ENCODE data around the gene QSOX1. TPM values are rescaled to one million over a fixed set of nuclear protein-coding genes. Genes with fewer than 3 reads are reported as not detected.

Gene QSOX1
- total RNA-seq, 1 donor: 128 TPM

DNA sequence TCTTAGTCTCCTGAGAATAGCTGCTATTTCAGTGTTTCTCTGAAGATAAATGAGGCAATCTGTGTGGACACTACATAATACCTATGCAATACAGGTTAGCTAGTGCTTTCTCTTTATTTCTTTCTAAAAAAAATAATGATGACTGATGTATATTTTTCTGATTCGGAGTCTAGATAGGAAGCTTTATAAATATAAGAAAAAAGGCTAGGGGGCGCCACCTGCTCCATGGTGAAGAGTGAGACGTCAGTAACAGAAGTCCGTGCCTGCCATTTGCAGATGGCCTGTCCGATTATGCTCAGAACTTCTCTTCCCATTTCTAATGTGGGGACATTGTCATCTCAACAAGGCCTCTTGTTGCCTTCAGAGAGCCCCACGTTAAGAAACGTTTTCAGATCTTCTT is 26.4 kb downstream of the QSOX1 start:
- TF ChIP-seq, protein P1, sequence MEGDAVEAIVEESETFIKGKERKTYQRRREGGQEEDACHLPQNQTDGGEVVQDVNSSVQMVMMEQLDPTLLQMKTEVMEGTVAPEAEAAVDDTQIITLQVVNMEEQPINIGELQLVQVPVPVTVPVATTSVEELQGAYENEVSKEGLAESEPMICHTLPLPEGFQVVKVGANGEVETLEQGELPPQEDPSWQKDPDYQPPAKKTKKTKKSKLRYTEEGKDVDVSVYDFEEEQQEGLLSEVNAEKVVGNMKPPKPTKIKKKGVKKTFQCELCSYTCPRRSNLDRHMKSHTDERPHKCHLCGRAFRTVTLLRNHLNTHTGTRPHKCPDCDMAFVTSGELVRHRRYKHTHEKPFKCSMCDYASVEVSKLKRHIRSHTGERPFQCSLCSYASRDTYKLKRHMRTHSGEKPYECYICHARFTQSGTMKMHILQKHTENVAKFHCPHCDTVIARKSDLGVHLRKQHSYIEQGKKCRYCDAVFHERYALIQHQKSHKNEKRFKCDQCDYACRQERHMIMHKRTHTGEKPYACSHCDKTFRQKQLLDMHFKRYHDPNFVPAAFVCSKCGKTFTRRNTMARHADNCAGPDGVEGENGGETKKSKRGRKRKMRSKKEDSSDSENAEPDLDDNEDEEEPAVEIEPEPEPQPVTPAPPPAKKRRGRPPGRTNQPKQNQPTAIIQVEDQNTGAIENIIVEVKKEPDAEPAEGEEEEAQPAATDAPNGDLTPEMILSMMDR (IDR thresholded peaks at IDR 0.05; ENCODE audit: insufficient read depth, low read depth, low read length): peak; percentile 43
- H3K4me3 ChIP-seq (ENCODE audit: low read depth, low read length): no peak overlapping the region
- peak; percentile 15 for DNase-seq (ENCODE audit: low read depth)

DNA sequence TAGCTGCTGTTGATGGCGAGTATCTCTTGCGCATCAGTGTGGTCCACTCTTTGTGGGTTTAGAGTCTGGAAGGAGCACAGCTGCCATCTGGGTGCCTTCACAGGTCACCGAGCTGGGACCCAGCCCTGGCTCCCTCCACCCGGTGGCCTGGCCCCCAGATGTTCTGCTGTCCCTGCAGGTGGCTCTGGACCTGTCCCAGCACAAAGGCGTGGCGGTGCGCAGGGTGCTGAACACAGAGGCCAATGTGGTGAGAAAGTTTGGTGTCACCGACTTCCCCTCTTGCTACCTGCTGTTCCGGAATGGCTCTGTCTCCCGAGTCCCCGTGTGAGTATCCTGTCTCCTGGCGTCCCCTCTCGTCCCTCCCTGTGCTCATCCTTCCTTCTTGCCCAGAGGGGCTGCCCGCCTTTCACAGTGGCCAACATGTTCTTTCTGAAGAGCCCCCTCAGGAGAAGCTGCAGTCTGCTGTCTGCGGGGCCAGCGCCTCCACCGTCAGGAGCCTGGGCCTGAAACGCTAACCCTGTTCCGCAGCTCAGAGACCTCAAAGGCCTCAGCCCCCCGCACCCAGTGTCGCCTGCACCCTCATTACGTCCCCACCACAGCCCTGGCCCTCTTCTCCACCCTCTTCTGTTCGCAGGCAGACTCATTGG is 27.4 kb downstream of the QSOX1 start:
- DNase-seq (ENCODE audit: low read depth): no peak
- no peak overlapping the region for H3K4me3 ChIP-seq (ENCODE audit: low read depth, low read length)
- TF ChIP-seq, protein P1 (IDR thresholded peaks at IDR 0.05; ENCODE audit: insufficient read depth, low read depth, low read length): no peak

DNA sequence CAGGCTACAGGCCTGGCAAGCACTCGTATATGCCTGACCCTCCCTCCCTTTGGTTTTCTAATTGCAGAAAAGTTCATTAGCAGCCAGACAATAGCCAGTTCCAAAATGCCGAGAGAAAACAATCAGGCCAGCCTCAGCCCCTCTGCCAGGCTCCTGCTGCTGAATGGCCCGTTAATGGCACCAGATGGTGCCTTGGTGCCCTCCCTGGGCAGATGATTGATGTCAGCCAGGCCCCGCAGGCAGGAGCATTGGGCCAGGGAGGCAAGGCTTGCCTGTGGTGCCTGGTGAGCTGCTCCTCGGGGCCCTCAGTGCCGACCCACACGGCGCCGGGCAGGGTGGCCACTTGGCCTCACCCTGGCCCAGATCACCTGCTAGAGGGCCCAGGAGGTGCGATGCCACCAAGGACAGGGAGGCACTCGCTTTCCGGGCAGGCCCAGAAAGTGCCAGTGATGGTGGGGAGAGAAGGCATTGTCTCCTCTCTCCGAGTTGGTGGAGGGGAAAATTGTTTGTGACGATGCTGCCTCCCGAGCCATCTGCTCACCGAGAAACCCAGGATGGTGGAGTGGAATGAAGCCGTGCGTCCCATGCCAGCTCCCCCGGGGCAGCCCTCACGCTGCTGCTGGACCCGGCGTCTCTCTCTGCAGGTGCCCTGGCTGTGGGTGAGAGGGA is 28.1 kb downstream of the QSOX1 start:
- H3K4me3 ChIP-seq (ENCODE audit: low read depth, low read length): no peak overlapping the region
- TF ChIP-seq, protein P1 (IDR thresholded peaks at IDR 0.05; ENCODE audit: insufficient read depth, low read depth, low read length): no peak
- DNase-seq (ENCODE audit: low read depth): no peak

DNA sequence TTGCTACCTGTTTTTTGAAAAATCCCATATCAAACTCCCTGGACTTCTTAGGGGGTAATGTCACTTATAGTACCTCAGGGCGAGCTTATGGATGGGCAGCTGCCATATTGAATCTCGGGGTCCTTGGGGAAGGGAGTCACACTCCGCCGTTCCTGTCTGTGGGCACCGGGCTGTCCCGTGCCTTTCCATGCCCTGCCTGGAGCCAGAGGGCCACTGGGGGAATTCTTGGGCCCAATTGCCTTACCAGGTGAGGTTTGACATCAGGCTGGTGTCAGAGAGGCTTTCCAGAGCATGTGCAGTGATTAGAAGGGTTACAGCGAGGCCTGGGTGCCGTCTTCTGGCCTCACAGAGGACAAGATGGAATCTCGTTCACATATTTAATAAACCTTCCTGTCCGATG is 28.8 kb downstream of the QSOX1 start:
- TF ChIP-seq, protein P1 (IDR thresholded peaks at IDR 0.05; ENCODE audit: insufficient read depth, low read depth, low read length): no peak
- no peak overlapping the region for H3K4me3 ChIP-seq (ENCODE audit: low read depth, low read length)

DNA sequence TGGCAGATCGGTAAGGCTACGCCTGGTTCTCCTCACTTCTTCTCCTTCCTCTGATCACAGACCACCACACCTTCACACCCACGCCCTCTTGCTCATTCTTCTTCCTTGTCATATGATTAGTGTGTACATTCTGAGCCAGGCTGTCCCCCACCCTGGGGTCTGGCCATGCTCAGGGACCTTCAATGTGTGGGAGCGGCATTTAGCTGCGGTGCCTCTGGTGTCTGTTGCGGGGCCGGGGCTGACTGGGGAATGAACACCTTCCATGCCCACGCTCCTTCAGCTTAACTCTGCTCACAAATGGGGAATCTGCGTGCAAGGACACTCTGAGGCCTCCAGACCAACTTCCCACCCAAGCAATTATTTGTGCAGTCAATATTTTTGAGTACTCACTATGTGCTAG is 29.4 kb downstream of the QSOX1 start:
- TF ChIP-seq, protein P1 (IDR thresholded peaks at IDR 0.05; ENCODE audit: insufficient read depth, low read depth, low read length): no peak
- no peak overlapping the region for H3K4me3 ChIP-seq (ENCODE audit: low read depth, low read length)
- no peak for DNase-seq (ENCODE audit: low read depth)

More for the DNA sequence above, 28.8 kb downstream of the QSOX1 start:
- no peak for DNase-seq (ENCODE audit: low read depth)

DNA sequence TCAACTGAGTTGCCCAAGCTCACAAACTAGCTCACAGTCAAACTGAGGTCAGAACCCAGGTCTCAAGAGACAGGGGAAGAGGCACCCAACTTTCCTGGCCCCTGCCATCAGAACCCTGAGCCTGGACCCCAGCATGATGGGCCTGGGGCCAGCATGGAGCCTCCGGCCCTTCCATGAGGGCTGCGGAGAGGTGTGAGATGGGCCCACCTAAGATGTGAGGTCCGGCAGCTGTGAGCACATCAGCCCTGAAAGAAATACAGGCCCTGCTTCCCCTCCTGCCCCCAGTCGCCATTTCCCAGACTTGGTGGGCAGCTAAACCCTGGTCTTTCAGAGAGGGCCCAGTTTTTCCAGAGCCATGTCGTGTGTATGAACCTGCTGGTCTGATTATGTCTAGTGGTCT is 30.6 kb downstream of the QSOX1 start:
- no peak for DNase-seq (ENCODE audit: low read depth)
- H3K4me3 ChIP-seq (ENCODE audit: low read depth, low read length): no peak overlapping the region
- TF ChIP-seq, protein P1 (IDR thresholded peaks at IDR 0.05; ENCODE audit: insufficient read depth, low read depth, low read length): no peak

Data from fibroblast of villous mesenchyme (primary cell).